ENCODE data around the gene TRAF1.
A peak's percentile ranks its signal among the peaks of the same experiment; 100 is the strongest.
"Not testable (repeated sequence)": the region's sequence is repeated elsewhere in the genome, so short reads cannot be mapped to it uniquely, and the experiment has no call there.

The TRAF1 gene

GRCh38 chr9:120926397-120926928, at the start of gene TRAF1:
Gene TRAF1 (minus strand): TSS chr9:120926796. CDS start chr9:120926075, 721 bp downstream.
- DNase-seq = peak; percentile 39 to 83

- DNase-seq = peak in 1 of 2 donors; percentile 40
These were observed 48.3 kb upstream of the TRAF1 start for GRCh38 chr9:120974921-120975320.

- no peak for DNase-seq
These were observed 47.6 kb upstream of the TRAF1 start for GRCh38 chr9:120974181-120974580.

GRCh38 chr9:120971938-120972337, 45.3 kb upstream of the TRAF1 start:
- no peak for DNase-seq

- DNase-seq = not testable (repeated sequence)
These were observed 44.9 kb upstream of the TRAF1 start for GRCh38 chr9:120971471-120971870.

GRCh38 chr9:120970244-120970643, 43.6 kb upstream of the TRAF1 start:
- DNase-seq = no peak

GRCh38 chr9:120966013-120966369, 39.4 kb upstream of the TRAF1 start:
- no peak for DNase-seq

GRCh38 chr9:120965344-120966012, 38.9 kb upstream of the TRAF1 start:
- no peak for DNase-seq

GRCh38 chr9:120961936-120962335, 35.3 kb upstream of the TRAF1 start:
- no peak for DNase-seq

GRCh38 chr9:120960001-120960400, 33.4 kb upstream of the TRAF1 start:
- no peak for DNase-seq

- no peak for DNase-seq
These were observed 30.3 kb upstream of the TRAF1 start for GRCh38 chr9:120956862-120957261.

- DNase-seq = no peak
These were observed 25.5 kb upstream of the TRAF1 start for GRCh38 chr9:120951960-120952618.

- DNase-seq = no peak
These were observed 24.1 kb upstream of the TRAF1 start for GRCh38 chr9:120950421-120951388.

- DNase-seq = no peak
These were observed 22.7 kb upstream of the TRAF1 start for GRCh38 chr9:120949290-120949689.

- DNase-seq = no peak
These were observed 22.2 kb upstream of the TRAF1 start for GRCh38 chr9:120948824-120949223.

- no peak for DNase-seq
These were observed 20.6 kb upstream of the TRAF1 start for GRCh38 chr9:120947222-120947621.

GRCh38 chr9:120946259-120946658, 19.7 kb upstream of the TRAF1 start:
- DNase-seq = no peak

GRCh38 chr9:120944948-120945347, 18.4 kb upstream of the TRAF1 start:
- DNase-seq = no peak

- DNase-seq = no peak
These were observed 17.8 kb upstream of the TRAF1 start for GRCh38 chr9:120944434-120944843.

- DNase-seq = no peak
These were observed 15.8 kb upstream of the TRAF1 start for GRCh38 chr9:120942186-120943001.

- no peak for DNase-seq
These were observed 14.6 kb upstream of the TRAF1 start for GRCh38 chr9:120941046-120941770.

GRCh38 chr9:120940573-120940972, 14.0 kb upstream of the TRAF1 start:
- no peak for DNase-seq

Data from bone marrow (tissue), 2 donors.